HepG2 (cell line): ENCODE results near the gene IYD. TPM values are rescaled to one million over a fixed set of nuclear protein-coding genes. Genes with fewer than 3 reads are reported as not detected.

Experiments
- ATAC-seq: fragments of 200-7000 bp; cut with Tn5 transposase; 3 replicates; pipeline ENCODE4 v1.9.1; 2020; ENCODE audit warnings: mild to moderate bottlenecking, moderate library complexity
- BruUV-seq: library from RNA; stranded (reverse); fragments of 400-500 nt; replicated peaks from 2 replicates; lab custom pipeline; 2021; lab: Mats Ljungman, UMichigan
- CTCF ChIA-PET: fragments of 300-600 bp; formaldehyde crosslinking; extraction: SDS; loops from one replicate; lab custom pipeline; 2021; ENCODE audit warnings: low total read pairs, inconsistent platforms, low intra/inter-chr PET ratio; lab: Yijun Ruan, JAX
- POLR2A ChIA-PET: fragments of 350-600 bp; sonication (Branson Sonifier 250); formaldehyde crosslinking; loops from one replicate; lab custom pipeline; 2020; ENCODE audit warnings: antibody characterized with exemption, inconsistent platforms; lab: Yijun Ruan, JAX
- DNase-seq: peaks from one replicate; pipeline ENCODE4 v3.0.0-alpha.2; 2015; ENCODE audit warnings: low spot score
- FAIRE-seq: peaks from 3 replicates; lab custom pipeline; 2011; peaks lifted over from hg19 to GRCh38; lab: Jason Lieb, UNC
- H2AFZ ChIP-seq: one replicate; pipeline ENCODE4 v1.6.1; 2011; ENCODE audit warnings: low read length, inconsistent platforms
- H3K27ac ChIP-seq: fragments of 300-600 bp; 3 replicates; pipeline ENCODE4 v1.8.0; 2011; ENCODE audit warnings: mixed run types, mild to moderate bottlenecking, mixed read lengths, low read length, inconsistent platforms; ENCODE audit not compliant: insufficient read depth; ENCODE audit errors: extremely low read length
- H3K27me3 ChIP-seq, 2 experiments: fragments of 200-600 bp in 1 of 2; 2 replicates in 1 of 2; 3 replicates in 1 of 2; pipeline versions ENCODE4 v1.6.0 to v1.8.0; 2011; ENCODE audit warnings: low read length in 2 of 2, mild to moderate bottlenecking in 2 of 2, moderate library complexity in 2 of 2, inconsistent platforms in 1 of 2; ENCODE audit not compliant: insufficient read depth in 2 of 2, control insufficient read depth in 1 of 2
- H3K36me3 ChIP-seq, 2 experiments: fragments of 200-600 bp in 1 of 2; replicated peaks in 1 of 2; 2 replicates in 1 of 2; 3 replicates in 1 of 2; pipeline versions ENCODE4 v1.5.1 to v1.8.0; 2011; ENCODE audit warnings: low read length in 2 of 2, inconsistent platforms in 1 of 2; ENCODE audit not compliant: insufficient read depth in 2 of 2, control insufficient read depth in 1 of 2
- H3K4me1 ChIP-seq: 2 replicates; pipeline ENCODE4 v1.5.1; 2012; ENCODE audit warnings: low read length, inconsistent platforms; ENCODE audit not compliant: insufficient read depth
- H3K4me2 ChIP-seq: 2 replicates; pipeline ENCODE4 v1.6.0; 2011; ENCODE audit warnings: low read depth, low read length, inconsistent platforms
- H3K4me3 ChIP-seq, 3 experiments: fragments of 200-600 bp in 1 of 3; sonication (generic), shearing (Covaris generic) in 1 of 3; replicated peaks in 1 of 3; 2 replicates each; pipeline ENCODE4 v1.5.1; 2011 to 2016; ENCODE audit warnings: low read length in 3 of 3, inconsistent platforms in 2 of 3, low read depth in 2 of 3, mild to moderate bottlenecking in 2 of 3, control low read depth in 1 of 3, mixed read lengths in 1 of 3; ENCODE audit not compliant: insufficient read depth in 1 of 3
- H3K79me2 ChIP-seq: one replicate; pipeline ENCODE4 v1.6.1; 2011; ENCODE audit warnings: low read length, inconsistent platforms; ENCODE audit not compliant: insufficient read depth
- H3K9ac ChIP-seq: 2 replicates; pipeline ENCODE4 v1.6.0; 2011; ENCODE audit warnings: mild to moderate bottlenecking, low read depth, low read length, inconsistent platforms; ENCODE audit not compliant: insufficient read depth
- H3K9me3 ChIP-seq: 2 replicates; pipeline ENCODE4 v1.5.1; 2012; ENCODE audit warnings: mild to moderate bottlenecking, low read length
- H4K20me1 ChIP-seq: 2 replicates; pipeline ENCODE4 v1.6.0; 2011; ENCODE audit warnings: inconsistent platforms, mild to moderate bottlenecking, low read length, moderate library complexity; ENCODE audit not compliant: insufficient read depth
- AHR ChIP-seq: IDR thresholded peaks from 2 replicates; pipeline ENCODE4 v1.6.1; 2018; ENCODE audit warnings: missing genetic modification reagents, missing compliant biosample characterization
- ATF7 ChIP-seq, 2 experiments: fragments of 450-650 bp in 1 of 2; sonication (generic) in 1 of 2; formaldehyde crosslinking in 1 of 2; IDR thresholded peaks; 2 replicates each; pipeline versions ENCODE4 v1.4.0 to v1.6.1; 2016 to 2020; ENCODE audit warnings: antibody characterized with exemption in 1 of 2, mild to moderate bottlenecking in 1 of 2, missing genetic modification reagents in 1 of 2
- CREB1 ChIP-seq, 2 experiments: fragments of 450-650 bp in 1 of 2; IDR thresholded peaks; 2 replicates each; pipeline ENCODE4 v1.6.1; 2016 to 2017; ENCODE audit warnings: control low read depth in 1 of 2, mild to moderate bottlenecking in 1 of 2, missing compliant biosample characterization in 1 of 2, missing genetic modification characterization in 1 of 2
- HNF4A ChIP-seq: sonication (generic); formaldehyde crosslinking; IDR thresholded peaks from 2 replicates; pipeline ENCODE4 v1.4.0; 2020; ENCODE audit warnings: missing genetic modification reagents
- HOXA3 ChIP-seq: sonication (generic); formaldehyde crosslinking; IDR thresholded peaks from 2 replicates; pipeline ENCODE4 v1.5.0; 2020; ENCODE audit warnings: missing genetic modification reagents
- KLF12 ChIP-seq: sonication (generic); formaldehyde crosslinking; IDR thresholded peaks from 2 replicates; pipeline ENCODE4 v1.4.0; 2020; ENCODE audit warnings: missing genetic modification reagents, borderline replicate concordance
- KMT2A ChIP-seq: sonication (generic); formaldehyde crosslinking; IDR thresholded peaks from 2 replicates; pipeline ENCODE4 v1.4.0; 2020; ENCODE audit warnings: missing genetic modification reagents
- POLR2AphosphoS2 ChIP-seq: IDR thresholded peaks from 2 replicates; pipeline ENCODE4 v1.6.1; 2011; ENCODE audit warnings: low read depth, low read length, improper control_type of control experiment
- TEAD3 ChIP-seq: optimal IDR thresholded peaks from 2 replicates; pipeline ENCODE3; 2016; ENCODE audit warnings: borderline replicate concordance
- ZFAT ChIP-seq: sonication (generic); formaldehyde crosslinking; conservative IDR thresholded peaks from 2 replicates; pipeline ENCODE4 v1.8.1; 2023; ENCODE audit warnings: missing genetic modification reagents, inconsistent platforms
- ZFP90 ChIP-seq: sonication (generic); formaldehyde crosslinking; IDR thresholded peaks from 2 replicates; pipeline ENCODE4 v1.8.0; 2022; ENCODE audit warnings: missing genetic modification reagents, mild to moderate bottlenecking, inconsistent platforms, borderline replicate concordance
- ZNF251 ChIP-seq: sonication (generic); formaldehyde crosslinking; IDR thresholded peaks from 2 replicates; pipeline ENCODE4 v1.9.0; 2021; ENCODE audit warnings: mild to moderate bottlenecking, missing genetic modification reagents
- ZNF484 ChIP-seq: sonication (generic); formaldehyde crosslinking; IDR thresholded peaks from 2 replicates; pipeline ENCODE4 v1.5.1; 2020; ENCODE audit warnings: mild to moderate bottlenecking, low read depth, missing genetic modification reagents, borderline replicate concordance
- ZSCAN31 ChIP-seq: sonication (generic); formaldehyde crosslinking; IDR thresholded peaks from 2 replicates; pipeline ENCODE4 v1.5.0; 2020; ENCODE audit warnings: low read depth, mild to moderate bottlenecking, missing genetic modification reagents
- WGBS: methylation state at CpG from one replicate; pipeline ENCODE4 v1.1.6; 2017; ENCODE audit warnings: low lambda C conversion rate; 5-methylcytosine and 5-hydroxymethylcytosine counted together
- in situ Hi-C: cut with HindIII; loops from 2 replicates; pipeline ENCODE4 v1.10.0; 2017; ENCODE audit warnings: low pct_unique_long_range_greater_than_20kb; ENCODE audit not compliant: extremely low pct_ligation_motif_present
- intact Hi-C: fragments of 100-400 bp; cut with micrococcal nuclease; formaldehyde crosslinking; loops from one replicate; pipeline ENCODE4 v1.10.0; 2022; ENCODE audit not compliant: unreplicated experiment
- polyA plus RNA-seq, 8 experiments: library from polyadenylated mRNA; depleted of rRNA in 3 of 8; stranded (reverse) in 7 of 8; unstranded in 1 of 8; fragments of >200 nt; fragmentation: Illumina TruSeq in 4 of 8; extraction: Trizol in 4 of 8; gene quantifications; 2 replicates each; pipeline versions ENCODE4 v1.2.1 to v1.2.3, GENCODE V29; 2011 to 2016; ENCODE audit warnings: low read depth in 4 of 8, missing spikeins in 1 of 8, mixed read lengths in 1 of 8; ENCODE audit not compliant: insufficient read depth in 1 of 8
- total RNA-seq, 5 experiments: library from RNA; depleted of rRNA; stranded (reverse); fragments of >200 nt; fragmentation: Illumina TruSeq; extraction: Trizol; gene quantifications; 2 replicates each; pipeline ENCODE4 v1.2.3, GENCODE V29; 2016; ENCODE audit warnings: low read depth in 1 of 5
- TF ChIP-seq, protein P1 (sequence below): sonication (generic); formaldehyde crosslinking; IDR thresholded peaks from 2 replicates; pipeline ENCODE4 v1.4.0; 2020; ENCODE audit warnings: missing genetic modification reagents, mild to moderate bottlenecking, borderline replicate concordance
- TF ChIP-seq, protein P2 (sequence below): sonication (generic); formaldehyde crosslinking; IDR thresholded peaks from 2 replicates; pipeline ENCODE4 v1.4.0; 2020; ENCODE audit warnings: missing genetic modification reagents
- TF ChIP-seq, protein P3 (sequence below): sonication (generic); formaldehyde crosslinking; IDR thresholded peaks from 2 replicates; pipeline ENCODE4 v1.5.0; 2020; ENCODE audit warnings: missing genetic modification reagents

IYD gene
- total and polyA plus RNA-seq, 2 of the 13 experiments (the other 11 are each of a cell fraction or from before 2014, with no cell fraction given): 0.01 to 0.46 TPM

DNA sequence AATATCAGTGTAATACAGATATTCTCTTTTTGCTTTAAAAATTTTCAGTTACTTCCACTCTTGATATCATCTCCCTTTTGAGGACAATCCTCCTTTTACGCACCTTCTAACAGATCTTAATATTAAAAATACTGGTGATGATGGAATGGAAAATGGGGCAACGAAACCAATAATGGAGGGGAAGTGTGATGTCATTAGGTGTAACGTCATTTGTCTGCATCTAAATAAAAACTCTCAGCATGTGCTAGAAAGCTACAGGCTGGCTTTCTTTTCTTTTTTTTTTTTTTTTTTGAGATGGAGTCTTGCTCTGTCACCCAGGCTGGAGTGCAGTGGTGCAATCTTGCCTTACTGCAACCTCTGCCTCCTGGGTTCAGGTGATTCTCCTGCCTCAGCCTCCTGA lies 66.5 kb downstream of the IYD start:
- Histone ChIP-seq H3K27me3 (peaks cover 1 to 5% of the 10 kb centered on the region in 2 experiments; a peak in 2 of 5 replicates), H2AFZ (no peak overlapping the region), H3K4me1 (no peaks in the 10 kb centered on the region), H3K4me2 (no peak overlapping the region), H3K36me3 (no peaks in the 10 kb centered on the region), H3K4me3 (no peak overlapping the region), H3K9me3 (no peaks in the 10 kb centered on the region), H3K79me2 (no peaks in the 10 kb centered on the region), H4K20me1 (no peaks in the 10 kb centered on the region), H3K27ac (no peak overlapping the region), H3K9ac (no peak overlapping the region)
- no peak for FAIRE-seq
- ChIA-PET POLR2A (no interaction called here), CTCF (no interaction called here)
- DNase-seq: no peak
- no peak for ATAC-seq
- in situ Hi-C loops (no loop called here), intact Hi-C loops (no loop called here)
- no peak for TF ChIP-seq KMT2A (CRISPR knock-in tag)
- TF ChIP-seq TEAD3: no peak
- TF ChIP-seq AHR (CRISPR knock-in tag): no peak
- TF ChIP-seq HNF4A (CRISPR knock-in tag): no peak
- TF ChIP-seq, protein P1, sequence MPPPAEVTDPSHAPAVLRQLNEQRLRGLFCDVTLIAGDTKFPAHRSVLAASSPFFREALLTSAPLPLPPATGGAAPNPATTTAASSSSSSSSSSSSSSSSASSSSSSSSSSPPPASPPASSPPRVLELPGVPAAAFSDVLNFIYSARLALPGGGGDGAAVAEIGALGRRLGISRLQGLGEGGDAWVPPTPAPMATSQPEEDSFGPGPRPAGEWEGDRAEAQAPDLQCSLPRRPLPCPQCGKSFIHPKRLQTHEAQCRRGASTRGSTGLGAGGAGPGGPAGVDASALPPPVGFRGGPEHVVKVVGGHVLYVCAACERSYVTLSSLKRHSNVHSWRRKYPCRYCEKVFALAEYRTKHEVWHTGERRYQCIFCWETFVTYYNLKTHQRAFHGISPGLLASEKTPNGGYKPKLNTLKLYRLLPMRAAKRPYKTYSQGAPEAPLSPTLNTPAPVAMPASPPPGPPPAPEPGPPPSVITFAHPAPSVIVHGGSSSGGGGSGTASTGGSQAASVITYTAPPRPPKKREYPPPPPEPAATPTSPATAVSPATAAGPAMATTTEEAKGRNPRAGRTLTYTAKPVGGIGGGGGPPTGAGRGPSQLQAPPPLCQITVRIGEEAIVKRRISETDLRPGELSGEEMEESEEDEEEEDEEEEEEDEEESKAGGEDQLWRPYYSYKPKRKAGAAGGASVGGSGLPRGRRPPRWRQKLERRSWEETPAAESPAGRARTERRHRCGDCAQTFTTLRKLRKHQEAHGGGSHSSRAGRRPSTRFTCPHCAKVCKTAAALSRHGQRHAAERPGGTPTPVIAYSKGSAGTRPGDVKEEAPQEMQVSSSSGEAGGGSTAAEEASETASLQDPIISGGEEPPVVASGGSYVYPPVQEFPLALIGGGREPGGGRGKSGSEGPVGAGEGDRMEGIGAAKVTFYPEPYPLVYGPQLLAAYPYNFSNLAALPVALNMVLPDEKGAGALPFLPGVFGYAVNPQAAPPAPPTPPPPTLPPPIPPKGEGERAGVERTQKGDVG: no peak
- no peak for TF ChIP-seq ZNF484 (CRISPR knock-in tag)
- TF ChIP-seq ZFAT: no peak
- no peak for TF ChIP-seq ZFP90 (CRISPR knock-in tag)
- no peak for TF ChIP-seq KLF12 (CRISPR knock-in tag)
- peak; percentile 57 for TF ChIP-seq ATF7 (IDR thresholded peaks at IDR 0.05)
- no peak for TF ChIP-seq ATF7 (CRISPR knock-in tag; IDR thresholded peaks at IDR 0.05)
- TF ChIP-seq, protein P2, sequence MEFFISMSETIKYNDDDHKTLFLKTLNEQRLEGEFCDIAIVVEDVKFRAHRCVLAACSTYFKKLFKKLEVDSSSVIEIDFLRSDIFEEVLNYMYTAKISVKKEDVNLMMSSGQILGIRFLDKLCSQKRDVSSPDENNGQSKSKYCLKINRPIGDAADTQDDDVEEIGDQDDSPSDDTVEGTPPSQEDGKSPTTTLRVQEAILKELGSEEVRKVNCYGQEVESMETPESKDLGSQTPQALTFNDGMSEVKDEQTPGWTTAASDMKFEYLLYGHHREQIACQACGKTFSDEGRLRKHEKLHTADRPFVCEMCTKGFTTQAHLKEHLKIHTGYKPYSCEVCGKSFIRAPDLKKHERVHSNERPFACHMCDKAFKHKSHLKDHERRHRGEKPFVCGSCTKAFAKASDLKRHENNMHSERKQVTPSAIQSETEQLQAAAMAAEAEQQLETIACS: no peak
- TF ChIP-seq ZSCAN31 (CRISPR knock-in tag): no peak
- TF ChIP-seq CREB1 (IDR thresholded peaks at IDR 0.05): peak; percentile 65
- TF ChIP-seq CREB1 (CRISPR knock-in tag; IDR thresholded peaks at IDR 0.05): no peak
- no peak for TF ChIP-seq HOXA3 (CRISPR knock-in tag)
- no peak for TF ChIP-seq ZNF251 (CRISPR knock-in tag)
- no peak for TF ChIP-seq POLR2AphosphoS2
- TF ChIP-seq, protein P3, sequence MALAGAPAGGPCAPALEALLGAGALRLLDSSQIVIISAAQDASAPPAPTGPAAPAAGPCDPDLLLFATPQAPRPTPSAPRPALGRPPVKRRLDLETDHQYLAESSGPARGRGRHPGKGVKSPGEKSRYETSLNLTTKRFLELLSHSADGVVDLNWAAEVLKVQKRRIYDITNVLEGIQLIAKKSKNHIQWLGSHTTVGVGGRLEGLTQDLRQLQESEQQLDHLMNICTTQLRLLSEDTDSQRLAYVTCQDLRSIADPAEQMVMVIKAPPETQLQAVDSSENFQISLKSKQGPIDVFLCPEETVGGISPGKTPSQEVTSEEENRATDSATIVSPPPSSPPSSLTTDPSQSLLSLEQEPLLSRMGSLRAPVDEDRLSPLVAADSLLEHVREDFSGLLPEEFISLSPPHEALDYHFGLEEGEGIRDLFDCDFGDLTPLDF (CRISPR knock-in tag): no peak
- BruUV-seq: no TSS peak
- 26% methylated on average over 3 of the region's 3 CpGs for WGBS
